HPDE6-E6E7 (cell line): ENCODE data around the gene POP4.
"Not testable (repeated sequence)": the region's sequence is repeated elsewhere in the genome, so short reads cannot be mapped to it uniquely, and the experiment has no call there.

Experiments used
- DNase-seq: peaks from one replicate; pipeline ENCODE4 v3.0.0; 2011; ENCODE audit warnings: missing footprints; ENCODE audit errors: extremely low spot score

POP4 gene, protein sequence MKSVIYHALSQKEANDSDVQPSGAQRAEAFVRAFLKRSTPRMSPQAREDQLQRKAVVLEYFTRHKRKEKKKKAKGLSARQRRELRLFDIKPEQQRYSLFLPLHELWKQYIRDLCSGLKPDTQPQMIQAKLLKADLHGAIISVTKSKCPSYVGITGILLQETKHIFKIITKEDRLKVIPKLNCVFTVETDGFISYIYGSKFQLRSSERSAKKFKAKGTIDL

DNA sequence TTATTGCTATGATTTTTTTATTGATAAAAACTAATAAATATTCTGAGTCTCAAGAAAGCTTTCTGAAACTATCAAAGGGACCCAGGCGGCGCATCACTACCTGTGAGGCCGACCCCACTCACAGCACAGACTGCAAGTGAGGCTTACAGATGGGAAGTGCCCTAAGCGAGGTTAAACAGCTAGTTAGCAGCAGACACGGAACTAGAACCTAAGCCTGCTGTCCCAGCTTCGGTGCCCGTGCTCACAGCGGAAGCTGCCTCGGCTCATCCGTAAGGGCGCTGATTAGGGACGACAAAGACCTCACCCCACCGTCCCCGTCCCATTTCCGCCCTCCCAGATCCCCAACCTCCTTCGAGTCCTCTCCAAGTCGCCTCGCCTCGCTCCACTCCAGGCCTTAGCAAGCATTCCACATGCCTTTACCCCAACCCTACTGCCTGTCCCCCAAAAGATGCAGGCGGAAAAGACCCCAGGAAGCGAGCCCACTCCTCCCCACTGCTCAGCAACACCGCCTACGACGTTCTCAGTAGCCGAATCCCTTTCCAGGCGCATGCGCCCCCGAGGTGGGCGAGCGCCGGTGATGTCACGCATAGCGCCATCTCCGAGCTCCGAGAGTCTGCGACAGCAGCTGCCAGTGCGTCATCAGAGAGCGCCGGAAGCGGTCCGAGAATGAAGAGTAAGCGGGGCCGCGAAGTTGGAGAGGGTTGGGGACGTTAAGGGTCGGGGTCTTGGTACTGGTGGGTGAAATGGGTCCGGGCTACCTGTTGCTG is at the start of gene POP4:
TSS of gene POP4 (plus strand) at position 631 of the 767 bp plus-strand sequence. CDS start at position 667, 36 bp downstream.
- DNase-seq, result peak; percentile 98

DNA sequence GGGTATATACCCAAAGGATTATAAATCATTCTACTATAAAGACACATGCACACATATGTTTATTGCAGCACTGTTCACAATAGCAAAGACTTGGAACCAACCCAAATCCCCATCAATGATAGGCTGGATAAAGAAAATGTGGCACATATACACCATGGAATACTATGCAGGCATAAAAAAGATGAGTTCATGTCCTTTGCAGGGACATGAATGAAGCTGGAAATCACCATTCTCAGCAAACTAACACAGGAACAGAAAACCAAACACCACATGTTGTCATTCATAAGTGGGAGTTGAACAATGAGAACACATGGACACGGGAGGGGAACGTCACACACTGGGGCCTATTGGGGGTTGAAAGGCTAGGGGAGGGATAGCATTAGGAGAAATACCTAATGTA is 47.0 kb upstream of the POP4 start:
- not testable (repeated sequence) for DNase-seq

- no peak for DNase-seq
Observed at GRCh38 chr19:29559743-29560142, 46.3 kb upstream of the POP4 start.

DNA sequence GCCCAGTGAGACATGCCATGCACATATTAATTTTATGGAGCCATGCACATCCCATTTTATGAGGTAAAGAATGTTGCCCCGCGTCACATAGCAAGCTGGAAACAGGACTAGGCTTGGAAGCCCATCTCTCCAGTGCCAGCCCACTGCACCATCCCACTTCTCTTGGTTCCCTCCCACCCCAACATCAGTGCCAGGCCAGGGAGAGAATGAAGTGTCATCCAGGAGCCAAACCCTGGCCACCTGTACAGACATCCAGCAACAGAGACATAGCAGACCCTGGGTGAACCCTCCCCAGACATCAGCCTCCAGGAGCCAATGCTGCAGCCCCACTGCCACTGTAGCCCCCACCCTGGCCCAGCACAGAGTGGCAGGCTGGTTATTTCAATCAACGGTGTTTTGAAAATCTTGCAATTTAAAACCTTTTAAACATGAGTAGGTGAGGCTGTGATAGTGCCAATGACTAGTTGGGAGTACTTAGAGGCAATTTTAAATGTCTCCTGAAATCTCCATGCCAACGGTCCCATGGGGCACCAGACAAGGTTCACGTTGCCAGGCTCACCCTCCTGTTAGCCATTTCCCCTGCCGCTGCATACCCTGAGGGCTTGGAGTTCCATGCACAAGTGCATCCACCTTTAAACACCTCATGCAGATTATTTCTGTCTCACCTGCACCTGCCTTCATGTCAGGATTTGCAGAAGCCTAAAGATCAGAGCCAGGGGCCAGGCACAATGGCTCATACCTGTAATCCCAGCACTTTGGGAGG is 45.6 kb upstream of the POP4 start:
- no peak for DNase-seq

GRCh38 chr19:29561601-29562000 is 44.5 kb upstream of the POP4 start:
- no peak for DNase-seq

- DNase-seq, result no peak
Observed at GRCh38 chr19:29562299-29563297, 43.5 kb upstream of the POP4 start.

DNA sequence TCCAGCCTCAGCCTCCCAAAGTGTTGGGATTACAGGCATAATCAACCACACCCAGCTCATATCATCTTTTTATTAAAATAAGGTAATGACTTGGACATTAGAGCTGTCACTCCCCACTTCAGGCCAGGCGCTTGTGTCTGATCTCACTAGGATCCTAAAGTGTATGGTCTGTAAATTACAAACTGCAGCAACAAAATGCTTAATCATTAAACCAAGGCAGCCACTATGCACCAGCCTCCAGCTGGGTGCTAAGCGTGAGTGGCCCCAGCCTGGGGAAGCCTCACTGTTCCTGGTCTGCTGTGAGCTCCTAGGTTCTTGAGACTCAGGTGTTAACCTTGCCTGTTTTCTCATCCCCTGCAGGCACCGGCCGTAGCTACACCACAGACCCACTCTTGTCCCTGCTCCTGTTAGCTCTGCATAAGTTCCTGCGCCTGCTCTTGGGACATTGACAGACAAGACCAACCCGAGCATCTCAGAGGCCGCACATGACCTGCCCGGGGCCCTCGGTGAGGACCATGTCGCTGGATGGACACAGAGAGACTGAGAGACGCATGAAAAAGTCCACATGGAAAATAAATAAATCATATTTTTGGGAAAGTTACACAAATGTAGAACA is 42.5 kb upstream of the POP4 start:
- no peak for DNase-seq

- DNase-seq, result no peak
Observed at GRCh38 chr19:29564574-29565005, 41.5 kb upstream of the POP4 start.

DNA sequence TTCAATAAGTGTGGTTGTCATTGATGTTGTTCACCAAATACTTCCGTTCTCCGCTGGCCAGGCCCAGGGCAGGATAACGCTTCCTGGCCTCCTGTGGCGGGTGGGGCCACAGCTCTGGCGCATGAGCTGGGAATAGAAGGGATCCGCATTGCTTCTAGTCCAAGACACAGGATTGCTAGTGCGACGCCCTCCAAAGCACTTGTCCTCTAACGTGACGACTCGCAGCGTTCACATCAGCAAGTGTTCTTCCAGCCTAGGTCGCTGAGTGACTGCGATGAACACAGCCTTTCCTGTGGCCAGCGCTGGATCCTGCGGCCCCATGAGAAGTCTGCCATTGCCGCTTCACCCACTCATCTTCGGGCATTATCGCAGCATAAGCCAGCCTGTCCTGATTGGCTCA is 40.9 kb upstream of the POP4 start:
- no peak for DNase-seq

DNA sequence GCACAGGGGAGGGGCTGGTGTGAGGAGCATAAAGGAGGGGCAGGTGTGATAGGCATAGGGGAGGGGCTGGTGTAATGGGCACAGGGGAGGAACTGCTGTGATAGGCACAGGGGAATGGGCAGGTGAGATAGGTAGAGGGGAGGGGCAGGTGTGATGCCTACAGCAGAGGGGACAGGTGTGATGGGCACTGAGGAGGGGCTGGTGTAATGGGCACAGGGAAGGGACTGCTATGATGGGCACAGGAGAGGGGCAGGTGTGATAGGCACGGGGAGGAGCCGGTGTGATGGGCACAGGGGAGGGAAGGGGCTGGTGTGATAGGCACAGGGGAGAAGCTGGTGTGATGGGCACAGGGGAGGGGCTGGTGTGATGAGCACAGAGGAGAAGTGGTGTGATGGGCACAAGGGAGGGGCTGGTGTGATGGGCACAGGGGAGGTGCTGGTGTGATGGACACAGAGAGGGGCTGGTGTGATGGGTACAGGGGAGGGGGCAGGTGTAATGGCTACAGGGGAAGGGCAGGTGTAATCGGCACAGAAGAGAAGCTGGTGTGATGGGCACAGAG is 39.5 kb upstream of the POP4 start:
- DNase-seq, result no peak

- DNase-seq, result no peak
Observed at GRCh38 chr19:29567366-29567915, 38.6 kb upstream of the POP4 start.

DNA sequence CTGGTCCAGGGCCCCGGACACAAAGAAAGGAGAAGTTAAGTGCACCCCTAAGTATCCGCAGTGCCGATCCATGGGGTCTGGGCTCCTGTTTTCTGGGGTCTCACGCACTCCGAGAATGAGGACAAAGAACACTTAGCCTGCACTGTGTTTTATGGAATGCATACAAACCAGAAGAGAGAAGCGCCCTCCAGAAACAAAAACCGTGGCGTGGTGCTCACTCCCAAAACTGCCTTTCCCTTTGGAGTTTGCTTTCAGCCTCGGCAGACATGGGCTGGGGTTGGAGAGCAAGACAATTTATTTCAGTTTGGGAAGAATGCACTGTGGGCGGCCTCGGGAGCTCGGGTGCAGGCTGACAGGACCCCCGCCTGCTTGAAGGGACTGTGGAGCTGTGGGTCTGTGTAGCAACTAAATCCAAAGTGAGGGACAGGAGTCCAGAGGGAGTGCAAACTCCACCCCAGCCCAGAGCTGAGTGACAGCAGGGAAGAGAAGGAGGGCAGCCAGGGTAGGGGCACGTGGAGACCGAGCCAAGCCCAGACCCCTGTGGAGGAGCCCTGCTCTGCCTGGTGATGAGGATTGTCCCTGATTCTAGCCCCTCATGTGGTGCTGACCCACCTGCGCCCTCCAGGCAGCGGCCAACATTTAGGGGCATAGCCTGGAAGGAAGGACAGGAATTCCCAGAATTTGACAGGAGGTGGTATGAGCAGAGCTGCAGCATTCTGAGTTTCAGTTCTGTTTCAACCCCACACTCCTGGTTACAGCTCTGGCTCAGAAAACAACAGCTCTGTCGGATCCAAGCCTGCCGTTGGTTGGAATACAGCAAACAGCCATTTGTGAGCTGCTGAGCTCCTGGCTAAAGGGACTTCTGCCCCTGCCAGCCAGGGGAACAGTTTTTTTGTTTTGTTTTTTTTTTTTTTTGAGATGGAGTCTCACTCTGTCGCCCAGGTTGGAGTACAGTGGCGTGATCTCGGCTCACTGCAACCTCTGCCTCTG is 37.8 kb upstream of the POP4 start:
- no peak for DNase-seq

DNA sequence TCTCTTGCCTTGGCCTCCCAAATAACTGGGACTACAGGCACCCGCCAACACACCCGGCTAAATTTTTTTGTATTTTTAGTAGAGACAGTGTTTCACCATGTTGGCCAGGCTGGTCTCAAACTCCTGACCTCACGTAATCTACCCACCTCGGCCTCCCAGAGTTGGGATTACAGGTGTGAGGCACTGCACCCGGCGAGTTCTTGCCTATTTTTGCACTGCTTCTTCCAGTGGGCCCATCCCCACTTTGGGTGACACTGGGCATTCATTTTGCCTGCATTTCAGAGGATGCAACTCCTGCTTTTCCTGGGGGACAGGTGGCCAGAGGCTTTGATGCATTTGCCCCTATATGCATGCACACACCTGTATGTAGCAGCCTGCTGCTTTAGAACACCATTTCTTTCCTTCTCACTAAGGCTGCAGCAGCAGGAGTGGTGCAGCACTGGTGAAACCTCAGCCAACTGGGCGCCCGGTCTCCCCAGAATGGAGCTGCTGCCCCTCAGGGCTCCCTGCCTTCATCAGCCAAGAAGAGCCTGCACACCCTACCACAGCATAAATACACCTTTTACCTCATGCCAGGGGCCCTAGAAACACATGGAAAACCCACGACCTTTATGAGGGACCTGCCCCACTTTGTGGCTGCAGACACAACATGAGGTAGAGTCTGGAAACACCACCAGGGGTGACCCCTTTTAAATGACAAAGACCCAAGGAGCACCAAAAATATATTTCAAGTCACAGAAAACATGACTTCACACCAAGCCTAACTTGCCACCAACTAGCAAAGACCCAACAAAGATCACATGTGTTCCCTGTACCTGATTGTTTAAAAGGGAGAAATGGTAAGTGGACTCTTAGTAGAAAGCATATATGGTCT is 36.8 kb upstream of the POP4 start:
- no peak for DNase-seq

DNA sequence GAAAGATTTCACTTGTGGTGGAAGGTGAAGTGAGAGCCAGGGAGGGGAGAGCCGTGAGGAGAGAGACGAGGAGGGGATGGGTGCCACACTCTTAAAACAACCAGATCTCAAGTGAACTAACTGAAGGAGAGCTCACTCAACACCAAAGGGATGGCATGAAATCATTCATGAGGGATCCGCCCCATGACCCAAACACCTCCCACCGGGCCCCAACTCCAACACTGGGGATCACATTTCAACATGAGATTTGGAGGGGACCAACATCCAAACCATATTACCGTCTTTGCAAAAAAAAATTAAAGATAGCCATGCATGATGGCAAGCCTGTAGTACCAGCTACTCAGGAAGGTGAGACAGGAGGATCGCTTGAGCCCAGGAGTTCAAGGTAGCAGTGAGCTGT is 34.9 kb upstream of the POP4 start:
- DNase-seq, result no peak

DNA sequence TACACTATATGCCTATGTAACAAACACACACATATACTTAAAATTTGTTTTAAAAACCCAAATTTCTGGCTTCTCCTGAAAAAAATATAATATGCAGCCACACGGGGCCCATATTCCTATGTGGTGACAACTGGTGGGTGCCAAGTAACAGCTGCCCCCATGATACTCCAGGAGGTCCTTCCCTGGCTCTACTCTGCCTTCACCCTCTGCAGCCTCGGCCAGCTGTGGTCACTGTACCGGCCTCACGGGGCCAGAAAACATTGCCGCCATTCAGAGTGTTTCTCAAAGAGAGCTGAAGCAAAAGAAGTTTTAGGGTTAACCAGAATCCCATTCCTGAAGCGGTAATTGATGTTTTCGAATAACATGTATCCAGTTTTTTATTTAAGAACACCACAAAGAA is 32.6 kb upstream of the POP4 start:
- no peak for DNase-seq

DNA sequence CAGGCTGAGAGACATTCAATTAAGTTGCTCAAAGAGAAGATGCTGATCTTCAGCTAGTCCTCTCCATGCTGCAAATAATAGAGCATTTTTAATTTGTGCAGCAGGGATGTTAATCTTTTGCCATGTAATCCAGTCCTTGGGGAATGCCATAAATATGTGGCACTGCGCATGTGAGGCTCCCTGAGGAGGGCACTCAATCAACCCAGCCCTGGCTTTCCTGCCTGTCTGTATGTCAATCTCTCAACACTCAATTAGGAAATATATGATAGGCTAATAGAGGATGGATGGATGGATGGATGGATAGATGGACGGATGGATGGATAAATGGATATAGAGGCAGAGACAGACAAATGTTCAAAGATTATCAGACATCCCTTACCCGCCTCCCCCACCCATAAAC is 31.6 kb upstream of the POP4 start:
- no peak for DNase-seq

- DNase-seq, result no peak
Observed at GRCh38 chr19:29576046-29576606, 30.0 kb upstream of the POP4 start.
